IPS-NIHi7 (cell line): ENCODE data around the gene PPP3R1.

Experiments used
- DNase-seq: peaks from one replicate; pipeline ENCODE4 v3.0.0; 2012; ENCODE audit warnings: mixed read lengths; ENCODE audit errors: extremely low spot score

PPP3R1 gene

DNA sequence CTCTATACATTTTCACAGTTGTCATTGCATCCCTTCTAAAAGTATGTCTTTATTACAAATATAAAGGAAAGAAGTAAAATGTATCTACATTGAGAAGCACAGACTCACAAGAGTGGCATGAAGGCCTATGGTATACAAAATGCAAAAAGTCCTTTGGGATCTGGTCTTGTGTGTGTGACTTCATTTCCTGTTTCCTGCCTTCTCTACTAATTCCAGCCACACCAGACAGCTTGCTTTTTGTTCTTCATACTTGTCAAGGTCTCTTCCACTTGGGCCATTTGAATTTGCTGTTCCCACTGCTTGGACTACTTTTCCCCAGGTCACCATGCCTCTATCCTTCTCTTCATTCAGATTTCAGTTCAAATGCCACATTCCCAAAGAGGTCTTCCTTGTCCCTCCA is 101.3 kb downstream of the PPP3R1 start:
- no peak for DNase-seq

DNA sequence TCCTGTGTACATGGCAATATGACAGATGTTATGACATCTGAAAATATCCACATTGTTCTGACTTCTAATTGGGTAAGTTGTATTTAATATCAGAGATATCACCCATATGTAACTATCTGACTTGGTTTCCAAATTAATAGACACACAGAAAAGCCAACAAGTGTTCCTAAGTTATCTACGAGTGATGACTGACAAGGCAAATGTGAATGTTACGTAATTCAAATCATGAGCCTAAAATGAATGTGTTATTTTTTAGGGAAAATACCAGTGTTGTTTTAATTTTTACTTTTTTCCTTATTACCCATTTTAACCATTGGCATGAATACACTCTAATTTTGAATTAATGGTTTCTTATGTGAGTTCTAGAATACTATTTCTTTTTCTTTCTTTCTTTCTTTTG is 110.5 kb downstream of the PPP3R1 start:
- no peak for DNase-seq

DNA sequence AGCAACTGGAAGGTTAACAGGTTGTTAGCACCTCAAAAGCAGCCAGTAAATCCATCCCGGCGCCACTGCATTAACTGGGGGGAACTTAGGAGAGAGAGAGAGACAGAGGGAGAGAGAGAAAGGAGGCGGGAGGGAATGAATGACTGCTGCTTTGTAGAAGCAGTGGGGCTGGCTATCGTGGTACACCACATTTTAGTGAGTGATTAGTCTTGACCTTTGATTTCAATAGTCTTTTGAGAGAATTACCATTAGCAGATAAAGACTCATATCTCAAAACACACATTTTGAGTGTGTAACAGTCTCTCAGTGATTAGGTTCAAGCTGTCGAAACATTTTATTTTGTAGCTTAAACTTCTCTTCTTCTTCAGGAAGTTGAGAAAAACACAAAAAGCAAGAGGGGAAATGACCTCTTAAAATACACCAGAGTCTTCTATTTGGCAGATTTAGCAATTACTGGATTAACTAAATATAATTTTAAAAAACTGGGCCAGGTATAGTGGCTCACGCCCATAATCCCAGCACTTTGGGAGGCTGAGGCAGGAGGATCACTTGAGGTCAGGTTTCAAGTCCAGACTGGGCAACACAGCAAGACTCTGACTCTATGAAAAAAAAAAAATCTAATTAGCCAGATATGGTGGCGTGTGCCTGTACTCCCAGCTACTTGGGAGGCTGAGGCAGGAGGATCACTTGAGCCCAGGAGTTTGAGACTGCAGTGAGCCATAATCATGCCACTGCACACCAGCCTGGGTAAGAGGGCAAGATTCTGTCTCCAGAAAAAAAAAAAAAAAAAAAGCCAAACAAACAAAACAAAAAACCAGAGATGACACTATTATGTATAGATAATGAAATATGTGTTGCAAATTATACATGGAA is 116.6 kb downstream of the PPP3R1 start:
- DNase-seq: no peak

DNA sequence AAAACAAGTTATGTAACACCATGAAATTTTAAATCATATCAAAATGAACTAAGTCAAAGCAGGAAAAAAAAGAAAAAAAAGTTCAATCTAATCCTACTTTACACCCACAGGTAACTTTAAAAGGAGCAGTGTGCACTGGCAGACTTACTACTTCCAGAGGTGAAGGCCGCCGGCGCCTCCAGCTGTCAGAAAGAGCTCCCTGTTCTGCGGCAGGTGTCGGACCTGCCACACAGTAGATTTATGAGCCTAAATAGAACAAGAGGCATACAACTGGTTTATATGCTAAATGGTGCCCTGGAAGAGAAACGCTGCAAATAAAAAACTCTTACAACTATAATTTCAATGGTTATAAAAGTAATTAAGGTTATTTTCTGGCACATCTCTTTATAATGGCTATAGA is 117.8 kb downstream of the PPP3R1 start:
- no peak for DNase-seq

DNA sequence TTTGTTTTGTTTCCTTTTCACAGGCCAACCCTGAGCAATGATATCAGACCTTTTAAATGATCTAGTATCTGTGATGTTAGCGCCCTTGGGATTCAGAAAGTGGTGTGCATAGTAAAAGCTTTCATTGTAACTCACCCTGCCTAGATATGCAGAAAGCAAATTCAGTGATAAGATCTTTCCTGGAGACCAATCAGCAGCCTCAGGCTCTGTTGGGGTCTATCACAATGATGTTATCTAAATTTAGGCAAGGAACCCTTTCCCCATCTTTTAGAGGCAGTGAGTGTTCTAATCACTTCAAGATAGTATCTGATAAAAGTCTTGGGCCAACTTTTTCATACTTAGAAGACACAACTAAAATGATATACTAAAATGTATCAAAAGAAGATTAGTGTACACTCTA is 118.2 kb downstream of the PPP3R1 start:
- no peak for DNase-seq
